GM18868 (cell line): Measurements from ENCODE around the gene SLC35B2.

ENCODE experiments used
- ATAC-seq: cut with Tn5 transposase; IDR thresholded peaks from one replicate; pipeline ENCODE4 v1.9.1; 2021; ENCODE audit warnings: mild to moderate bottlenecking, moderate library complexity; ENCODE audit not compliant: unreplicated experiment

SLC35B2 gene

GRCh38 chr6:44223319-44224028 lies 33.9 kb downstream of the SLC35B2 start, which contains the start of gene SLC29A1:
Gene SLC29A1 (plus strand): TSS chr6:44223595. CDS start chr6:44227314, 3,719 bp downstream.
- peak; percentile 47 for ATAC-seq

GRCh38 chr6:44222486-44223318 lies 34.6 kb downstream of the SLC35B2 start:
- ATAC-seq, result no peak

- no peak for ATAC-seq
Observed at GRCh38 chr6:44221961-44222335, 35.4 kb downstream of the SLC35B2 start.

- peak; percentile 43 for ATAC-seq
Observed at GRCh38 chr6:44221291-44221960, 35.9 kb downstream of the SLC35B2 start.

GRCh38 chr6:44220913-44221290 lies 36.4 kb downstream of the SLC35B2 start:
- ATAC-seq, result no peak

- ATAC-seq, result no peak
Observed at GRCh38 chr6:44219815-44220784, 37.2 kb downstream of the SLC35B2 start.

GRCh38 chr6:44219053-44219814 lies 38.1 kb downstream of the SLC35B2 start:
- ATAC-seq, result peak; percentile 45

- no peak for ATAC-seq
Observed at GRCh38 chr6:44217332-44218143, 39.8 kb downstream of the SLC35B2 start.

- ATAC-seq, result no peak
Observed at GRCh38 chr6:44216677-44217331, 40.5 kb downstream of the SLC35B2 start, which contains the start of gene MYMX. Gene MYMX (plus strand): TSS chr6:44216926. CDS start chr6:44217472, 546 bp downstream.

- no peak for ATAC-seq
Observed at GRCh38 chr6:44214307-44214706, 43.0 kb downstream of the SLC35B2 start.

- no peak for ATAC-seq
Observed at GRCh38 chr6:44211284-44211683, 46.0 kb downstream of the SLC35B2 start.

GRCh38 chr6:44207966-44208365 lies 49.4 kb downstream of the SLC35B2 start:
- ATAC-seq, result no peak
